Prostate gland (tissue), 2 donors: ENCODE data around the gene TFPI. TPM values are rescaled to one million over a fixed set of nuclear protein-coding genes. Genes with fewer than 3 reads are reported as not detected.

ENCODE experiments used
- DNase-seq: peaks from one replicate; pipeline ENCODE4 v3.0.0-alpha.2; 2019; ENCODE audit warnings: low spot score
- H3K27ac ChIP-seq, 2 donors: fragments of 200-600 bp; sonication (generic); 2 replicates each; pipeline ENCODE4 v1.5.1; 2017 to 2019
- H3K27me3 ChIP-seq: fragments of 200-600 bp; sonication (generic); replicated peaks from 2 replicates; pipeline ENCODE4 v1.5.1; 2019; ENCODE audit not compliant: insufficient read depth
- H3K36me3 ChIP-seq, 2 donors: fragments of 200-600 bp; sonication (generic); 1 replicate in 1 of 2; 2 replicates in 1 of 2; pipeline versions ENCODE4 v1.5.1 to v1.8.1; 2017 to 2019
- H3K4me1 ChIP-seq: fragments of 200-600 bp; sonication (generic); replicated peaks from 2 replicates; pipeline ENCODE4 v1.5.1; 2019
- H3K4me3 ChIP-seq, 2 donors: fragments of 200-600 bp; sonication (generic); 2 replicates each; pipeline ENCODE4 v1.5.1; 2017 to 2019
- H3K9me3 ChIP-seq: fragments of 200-600 bp; sonication (generic); 2 replicates; pipeline ENCODE4 v1.5.1; 2017
- POLR2A ChIP-seq: fragments of 450-650 bp; IDR thresholded peaks from one replicate; pipeline ENCODE4 v1.6.1; 2016; ENCODE audit warnings: antibody characterized with exemption, mild to moderate bottlenecking
- POLR2AphosphoS5 ChIP-seq: sonication (generic); formaldehyde crosslinking; IDR thresholded peaks from one replicate; pipeline ENCODE4 v1.6.1; 2017; ENCODE audit warnings: antibody characterized with exemption
- WGBS: methylation state at CpG from one replicate; pipeline ENCODE4 v1.1.5; 2018; 5-methylcytosine and 5-hydroxymethylcytosine counted together
- intact Hi-C: fragments of 100-400 bp; cut with DNase I; formaldehyde crosslinking; loops from one replicate; pipeline ENCODE4 v1.14.2; 2022
- total RNA-seq, 2 donors: library from RNA; depleted of rRNA; stranded (reverse); fragments of >200 nt; gene quantifications; one replicate each; pipeline ENCODE4 v1.1.0, GENCODE V29; 2016
- TF ChIP-seq, protein P1 (sequence below), 4 experiments: fragments of 200-600 bp in 2 of 4; fragments of 450-650 bp in 2 of 4; sonication (generic) in 2 of 4; IDR thresholded peaks; 1 replicate in 3 of 4; 2 replicates in 1 of 4; pipeline ENCODE4 v1.5.1; 2016 to 2019; ENCODE audit warnings: antibody characterized with exemption in 4 of 4, mild to moderate bottlenecking in 2 of 4, moderate library complexity in 2 of 4

Gene TFPI
- total RNA-seq, 2 donors from 2014 or later = 7.0 to 19.5 TPM

DNA sequence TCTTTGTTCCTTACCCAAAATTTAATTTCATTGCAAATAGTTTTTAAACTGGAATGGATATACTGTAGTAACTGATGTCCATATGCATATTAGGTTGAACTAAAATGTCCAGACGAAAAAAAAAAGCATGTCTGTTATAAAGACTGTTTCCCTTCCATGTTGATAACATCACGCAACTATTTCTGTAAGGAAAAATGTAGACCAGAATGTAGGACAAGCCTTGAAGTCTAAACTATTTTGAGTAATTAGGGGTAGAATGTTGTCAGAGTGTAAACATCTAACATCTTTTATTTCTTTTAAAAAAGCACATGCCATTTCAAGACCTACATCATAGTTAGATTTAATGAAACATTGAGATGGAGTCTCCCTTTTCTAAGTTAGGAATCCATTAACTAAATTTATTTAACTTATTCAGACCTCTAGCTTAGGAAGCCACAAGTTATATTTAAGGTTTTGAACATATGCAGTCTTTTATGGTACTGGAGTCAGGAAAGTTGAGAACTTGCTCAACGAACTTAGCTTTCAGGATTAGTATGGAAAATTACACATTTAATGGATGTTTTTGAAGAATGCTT lies 114.0 kb downstream of the TFPI start:
- TF ChIP-seq, protein P1, sequence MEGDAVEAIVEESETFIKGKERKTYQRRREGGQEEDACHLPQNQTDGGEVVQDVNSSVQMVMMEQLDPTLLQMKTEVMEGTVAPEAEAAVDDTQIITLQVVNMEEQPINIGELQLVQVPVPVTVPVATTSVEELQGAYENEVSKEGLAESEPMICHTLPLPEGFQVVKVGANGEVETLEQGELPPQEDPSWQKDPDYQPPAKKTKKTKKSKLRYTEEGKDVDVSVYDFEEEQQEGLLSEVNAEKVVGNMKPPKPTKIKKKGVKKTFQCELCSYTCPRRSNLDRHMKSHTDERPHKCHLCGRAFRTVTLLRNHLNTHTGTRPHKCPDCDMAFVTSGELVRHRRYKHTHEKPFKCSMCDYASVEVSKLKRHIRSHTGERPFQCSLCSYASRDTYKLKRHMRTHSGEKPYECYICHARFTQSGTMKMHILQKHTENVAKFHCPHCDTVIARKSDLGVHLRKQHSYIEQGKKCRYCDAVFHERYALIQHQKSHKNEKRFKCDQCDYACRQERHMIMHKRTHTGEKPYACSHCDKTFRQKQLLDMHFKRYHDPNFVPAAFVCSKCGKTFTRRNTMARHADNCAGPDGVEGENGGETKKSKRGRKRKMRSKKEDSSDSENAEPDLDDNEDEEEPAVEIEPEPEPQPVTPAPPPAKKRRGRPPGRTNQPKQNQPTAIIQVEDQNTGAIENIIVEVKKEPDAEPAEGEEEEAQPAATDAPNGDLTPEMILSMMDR (IDR thresholded peaks at IDR 0.05) = no peak
- no peak for TF ChIP-seq POLR2A
- TF ChIP-seq POLR2AphosphoS5 = no peak
- H3K27me3 ChIP-seq = no peaks in the 10 kb centered on the region
- no peaks in the 10 kb centered on the region for H3K9me3 ChIP-seq
- no peak overlapping the region for H3K4me3 ChIP-seq
- 81% methylated on average over 3 of the region's 3 CpGs for WGBS
- DNase-seq = no peak
- H3K27ac ChIP-seq = no peak overlapping the region
- H3K4me1 ChIP-seq = no peaks in the 10 kb centered on the region
- intact Hi-C loops = no loop called here
- no peaks in the 10 kb centered on the region for H3K36me3 ChIP-seq

DNA sequence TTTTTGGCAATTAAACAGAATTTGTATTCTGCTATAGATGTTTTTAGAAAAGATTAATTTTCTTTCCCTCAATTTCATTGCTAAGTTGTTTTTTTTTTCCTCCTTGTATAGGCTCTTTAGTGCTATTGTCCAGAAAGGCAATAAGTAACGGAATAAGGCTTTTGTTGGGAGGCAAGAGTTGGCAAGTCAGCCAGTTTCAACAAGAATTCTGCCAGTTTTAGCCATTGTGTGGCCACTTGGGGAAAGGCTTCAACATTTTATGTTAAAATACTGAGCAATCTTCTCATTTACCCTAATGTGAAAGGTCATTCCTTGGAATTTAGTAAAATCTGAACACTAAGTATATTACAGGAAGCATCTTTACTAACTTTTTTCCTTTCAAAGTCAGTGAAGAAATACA lies 115.8 kb downstream of the TFPI start:
- Histone ChIP-seq H3K4me1 (no peaks in the 10 kb centered on the region), H3K4me3 (no peak overlapping the region), H3K27me3 (no peaks in the 10 kb centered on the region), H3K36me3 (no peaks in the 10 kb centered on the region), H3K9me3 (no peaks in the 10 kb centered on the region), H3K27ac (no peak overlapping the region)
- TF ChIP-seq, protein P1 (IDR thresholded peaks at IDR 0.05) = no peak
- no peak for DNase-seq
- intact Hi-C loops = no loop called here
- WGBS = 52% methylated on average over 1 of the region's 1 CpG

DNA sequence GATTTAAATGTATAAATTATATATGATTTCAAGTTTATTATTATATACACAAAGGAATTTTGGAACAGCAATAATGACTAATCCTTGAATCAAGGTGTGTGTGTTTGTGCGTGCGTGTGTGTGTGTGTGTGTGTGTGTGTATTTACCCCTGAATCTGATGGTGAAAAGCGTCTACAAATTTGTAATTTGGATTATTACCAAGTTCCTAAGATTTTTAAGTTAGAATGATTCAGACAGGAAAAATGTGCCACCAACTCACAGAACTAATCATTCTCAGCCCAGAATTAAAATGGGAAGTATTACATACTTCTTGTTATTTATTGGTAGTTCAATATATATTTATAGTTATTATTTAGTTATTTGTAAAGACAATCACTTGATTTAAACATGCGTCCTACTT lies 118.5 kb downstream of the TFPI start:
- DNase-seq = no peak
- TF ChIP-seq POLR2AphosphoS5 (no peak), POLR2A (no peak)
- TF ChIP-seq, protein P1 (IDR thresholded peaks at IDR 0.05) = no peak
- 48% methylated on average over 4 of the region's 4 CpGs for WGBS
- no peak overlapping the region for H3K27ac ChIP-seq
- no peaks in the 10 kb centered on the region for H3K27me3 ChIP-seq
- H3K9me3 ChIP-seq = no peaks in the 10 kb centered on the region
- no peaks in the 10 kb centered on the region for H3K36me3 ChIP-seq
- intact Hi-C loops = no loop called here
- H3K4me1 ChIP-seq = no peaks in the 10 kb centered on the region
- H3K4me3 ChIP-seq = no peak overlapping the region

DNA sequence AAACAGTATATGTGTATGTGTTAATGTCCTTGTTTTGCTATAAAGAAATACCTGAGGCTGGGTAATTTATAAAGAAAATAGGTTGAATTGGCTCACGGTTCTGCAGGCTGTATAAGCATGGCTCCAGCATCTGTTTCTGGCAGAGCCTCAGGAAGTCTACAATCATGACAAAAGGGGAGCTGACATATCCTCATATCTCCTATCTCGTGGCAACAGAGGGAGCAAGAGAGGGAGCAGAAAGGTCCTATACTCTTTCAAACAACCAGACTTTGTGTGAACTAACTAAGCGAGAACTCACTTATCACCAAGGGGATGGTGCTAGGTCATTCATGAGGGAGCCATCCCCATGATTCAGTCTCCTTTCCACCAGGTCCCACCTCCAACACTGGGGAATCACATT lies 119.2 kb downstream of the TFPI start:
- 88% methylated on average over 3 of the region's 3 CpGs for WGBS
- no peaks in the 10 kb centered on the region for H3K36me3 ChIP-seq
- H3K27ac ChIP-seq = no peak overlapping the region
- no peaks in the 10 kb centered on the region for H3K27me3 ChIP-seq
- DNase-seq = no peak
- intact Hi-C loops = no loop called here
- no peaks in the 10 kb centered on the region for H3K4me1 ChIP-seq
- H3K4me3 ChIP-seq = no peak overlapping the region
- TF ChIP-seq POLR2AphosphoS5 (no peak), POLR2A (no peak)
- TF ChIP-seq, protein P1 (IDR thresholded peaks at IDR 0.05) = no peak
- H3K9me3 ChIP-seq = no peaks in the 10 kb centered on the region

DNA sequence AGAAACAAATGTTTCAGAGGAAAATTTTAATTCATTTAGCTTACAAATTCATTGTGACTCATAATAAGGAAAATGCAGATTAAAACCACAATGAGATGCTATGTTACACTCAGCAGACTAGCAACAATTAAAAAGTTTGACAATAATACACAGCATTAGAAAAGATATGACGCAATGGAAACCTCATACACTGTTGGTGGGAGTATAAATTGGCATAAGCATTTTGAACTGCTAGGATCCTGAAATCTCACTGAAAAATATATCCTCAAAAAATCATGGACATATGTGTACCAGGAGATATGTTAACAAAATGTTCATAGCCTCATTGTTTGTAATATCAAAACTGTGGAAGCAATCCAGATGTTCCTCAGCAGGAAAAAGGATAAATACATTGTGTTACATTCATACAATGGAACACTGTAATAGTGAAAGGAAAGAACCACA lies 119.9 kb downstream of the TFPI start:
- Histone ChIP-seq H3K4me1 (no peaks in the 10 kb centered on the region), H3K36me3 (no peaks in the 10 kb centered on the region), H3K27me3 (no peaks in the 10 kb centered on the region), H3K4me3 (no peak overlapping the region), H3K9me3 (no peaks in the 10 kb centered on the region), H3K27ac (no peak overlapping the region)
- WGBS = 86% methylated on average over 1 of the region's 1 CpG
- DNase-seq = no peak
- TF ChIP-seq POLR2A (no peak), POLR2AphosphoS5 (no peak)
- TF ChIP-seq, protein P1 (IDR thresholded peaks at IDR 0.05) = no peak
- intact Hi-C loops = no loop called here
